GM12878 (cell line): Measurements from ENCODE around the gene BORCS6. TPM values are rescaled to one million over a fixed set of nuclear protein-coding genes. Genes with fewer than 3 reads are reported as not detected.

Source experiments
- ATAC-seq: fragments of 200-7000 bp; cut with Tn5 transposase; 3 replicates; pipeline ENCODE4 v1.9.1; 2020; ENCODE audit warnings: mild to moderate bottlenecking, moderate library complexity
- BruUV-seq: library from RNA; stranded (reverse); fragments of 400-500 nt; replicated peaks from 2 replicates; lab custom pipeline; 2021; lab: Mats Ljungman, UMichigan
- CTCF ChIA-PET: fragments of 300-600 bp; sonication (Branson Sonifier 250); formaldehyde crosslinking; extraction: SDS; loops from one replicate; lab custom pipeline; 2021; ENCODE audit warnings: inconsistent platforms; lab: Yijun Ruan, JAX
- POLR2A ChIA-PET: fragments of 350-600 bp; formaldehyde crosslinking; extraction: SDS; loops from one replicate; lab custom pipeline; 2021; ENCODE audit warnings: inconsistent platforms; lab: Charles Lee
- RAD21 ChIA-PET: fragments of 300-600 bp; sonication (Branson Sonifier 250); formaldehyde crosslinking; loops from one replicate; lab custom pipeline; 2023; ENCODE audit warnings: antibody characterized with exemption; ENCODE audit not compliant: unreplicated experiment; lab: Charles Lee
- SMC1A ChIA-PET: fragments of 300-600 bp; sonication (Branson Sonifier 250); formaldehyde crosslinking; loops from one replicate; lab custom pipeline; 2023; ENCODE audit not compliant: unreplicated experiment, uncharacterized antibody; lab: Charles Lee
- DNase-seq: peaks from one replicate; pipeline ENCODE4 v3.0.0-alpha.2; 2011; ENCODE audit warnings: low read depth, low spot score
- FAIRE-seq: peaks from 3 replicates; lab custom pipeline; 2011; peaks lifted over from hg19 to GRCh38; lab: Jason Lieb, UNC
- H2AFZ ChIP-seq: 2 replicates; pipeline ENCODE4 v1.6.0; 2011; ENCODE audit warnings: low read depth, low read length, control low read depth; ENCODE audit not compliant: control insufficient read depth
- H3K27ac ChIP-seq: 2 replicates; pipeline ENCODE4 v1.5.1; 2011; ENCODE audit warnings: control low read depth; ENCODE audit not compliant: control insufficient read depth, insufficient read depth
- H3K27me3 ChIP-seq, 2 experiments: replicated peaks in 1 of 2; 2 replicates each; pipeline versions ENCODE4 v1.6.0 to v1.6.1; 2011; ENCODE audit warnings: low read length in 1 of 2; ENCODE audit not compliant: control insufficient read depth in 2 of 2, insufficient read depth in 2 of 2
- H3K36me3 ChIP-seq, 2 experiments: 2 replicates each; pipeline ENCODE4 v1.5.1; 2011; ENCODE audit warnings: low read length in 1 of 2; ENCODE audit not compliant: control insufficient read depth in 2 of 2, insufficient read depth in 2 of 2
- H3K4me1 ChIP-seq: 2 replicates; pipeline ENCODE4 v1.6.1; 2011; ENCODE audit warnings: mild to moderate bottlenecking, low read length, moderate library complexity, mixed read lengths; ENCODE audit not compliant: control insufficient read depth, insufficient read depth
- H3K4me2 ChIP-seq: 2 replicates; pipeline ENCODE4 v1.6.0; 2011; ENCODE audit warnings: control low read depth; ENCODE audit not compliant: control insufficient read depth, insufficient read depth
- H3K4me3 ChIP-seq: fragments of 200-600 bp; sonication (generic); 2 replicates; pipeline ENCODE4 v1.5.1; 2016
- H3K79me2 ChIP-seq: 2 replicates; pipeline ENCODE4 v1.6.0; 2011; ENCODE audit warnings: low read length; ENCODE audit not compliant: control insufficient read depth, insufficient read depth
- H3K9ac ChIP-seq: 2 replicates; pipeline ENCODE4 v1.8.0; 2011; ENCODE audit warnings: low read length, control low read depth, mixed read lengths; ENCODE audit not compliant: control insufficient read depth, insufficient read depth
- H3K9me3 ChIP-seq: replicated peaks from 3 replicates; pipeline ENCODE4 v1.5.1; 2011; ENCODE audit warnings: mild to moderate bottlenecking, low read length; ENCODE audit not compliant: control insufficient read depth, insufficient read depth
- H4K20me1 ChIP-seq: 2 replicates; pipeline ENCODE4 v1.6.0; 2011; ENCODE audit not compliant: control insufficient read depth, insufficient read depth
- ATF7 ChIP-seq: fragments of 450-650 bp; IDR thresholded peaks from 2 replicates; pipeline ENCODE4 v1.6.1; 2016; ENCODE audit warnings: low read depth, mild to moderate bottlenecking
- BACH1 ChIP-seq: fragments of 450-650 bp; IDR thresholded peaks from 2 replicates; pipeline ENCODE4 v1.6.1; 2017; ENCODE audit warnings: mild to moderate bottlenecking, borderline replicate concordance
- BCL3 ChIP-seq: IDR thresholded peaks from 2 replicates; pipeline ENCODE4 v1.6.1; 2011; ENCODE audit warnings: borderline replicate concordance, low read depth, mild to moderate bottlenecking, moderate library complexity, low read length; ENCODE audit not compliant: insufficient read depth, poor library complexity, severe bottlenecking
- BHLHE40 ChIP-seq, 2 experiments: fragments of 450-650 bp in 1 of 2; IDR thresholded peaks; 2 replicates each; pipeline ENCODE4 v1.6.1; 2011 to 2017; ENCODE audit warnings: low read depth in 2 of 2, borderline replicate concordance in 1 of 2, improper control_type of control experiment in 1 of 2, low read length in 1 of 2, mild to moderate bottlenecking in 1 of 2
- EGR1 ChIP-seq, 2 experiments: IDR thresholded peaks; 1 replicate in 1 of 2; 2 replicates in 1 of 2; pipeline ENCODE4 v1.6.1; 2011 to 2012; ENCODE audit warnings: low read depth in 2 of 2, low read length in 2 of 2, borderline replicate concordance in 1 of 2, mild to moderate bottlenecking in 1 of 2, moderate library complexity in 1 of 2
- NR2C2 ChIP-seq: IDR thresholded peaks from 2 replicates; pipeline ENCODE4 v1.6.1; 2011; ENCODE audit warnings: borderline replicate concordance, low read depth; ENCODE audit not compliant: control insufficient read depth, insufficient read length
- STAT1 ChIP-seq: fragments of 450-650 bp; conservative IDR thresholded peaks from 2 replicates; pipeline ENCODE4 v1.6.1; 2014; ENCODE audit warnings: antibody characterized with exemption, mild to moderate bottlenecking
- USF2 ChIP-seq: IDR thresholded peaks from 2 replicates; pipeline ENCODE4 v1.6.1; 2011; ENCODE audit warnings: low read depth, low read length, improper control_type of control experiment, borderline replicate concordance
- WGBS: methylation state at CpG from one replicate; pipeline ENCODE4 v1.1.6; 2016; ENCODE audit warnings: low lambda C conversion rate; ENCODE audit not compliant: insufficient replicate concordance, insufficient coverage; ENCODE audit errors: missing lambda C conversion rate; 5-methylcytosine and 5-hydroxymethylcytosine counted together
- in situ Hi-C: fragments of 300-500 bp; cut with MboI; formaldehyde crosslinking; loops from 9 replicates; pipeline ENCODE4 v1.14.3; 2018; ENCODE audit warnings: mixed read lengths
- intact Hi-C: fragments of 100-400 bp; cut with micrococcal nuclease; formaldehyde crosslinking; loops from one replicate; pipeline ENCODE4 v1.14.2; 2022; ENCODE audit not compliant: unreplicated experiment
- polyA plus RNA-seq, 11 experiments: library from polyadenylated mRNA; depleted of rRNA in 4 of 11; unstranded in 6 of 11; stranded (reverse) in 5 of 11; fragments of >200 nt; fragmentation: Nextera tagmentation in 4 of 11; fragmentation: Illumina TruSeq in 1 of 11; extraction: Ambion mirVana in 4 of 11; extraction: Trizol in 1 of 11; gene quantifications; 1 replicate in 1 of 11; 2 replicates in 10 of 11; pipeline versions ENCODE4 v1.2.1 to v1.2.3, GENCODE V29; 2011 to 2016; ENCODE audit warnings: inconsistent platforms in 2 of 11, missing spikeins in 2 of 11, low read depth in 1 of 11
- total RNA-seq, 4 experiments: library from RNA; depleted of rRNA in 3 of 4; stranded (reverse); fragments of >200 nt in 3 of 4; fragmentation: Illumina TruSeq in 1 of 4; extraction: Trizol in 1 of 4; gene quantifications; 2 replicates each; pipeline versions ENCODE4 v1.2.1 to v1.2.3, GENCODE V29; 2013 to 2021
- TF ChIP-seq, protein P1 (sequence below): fragments of 150-350 bp; IDR thresholded peaks from 2 replicates; pipeline ENCODE4 v1.6.1; 2016; ENCODE audit warnings: low read depth, low read length
- TF ChIP-seq, protein P2 (sequence below): fragments of 450-650 bp; IDR thresholded peaks from 2 replicates; pipeline ENCODE4 v1.6.1; 2016; ENCODE audit warnings: mild to moderate bottlenecking

The BORCS6 gene
- total and polyA plus RNA-seq, 10 of the 15 experiments (the other 5 are each of a cell fraction or from before 2014, with no cell fraction given), result 0.37 to 14.1 (median 6.7) TPM

GRCh38 chr17:8221663-8222379 lies 31.8 kb upstream of the BORCS6 start:
- WGBS, result 2% methylated on average over 40 of the region's 40 CpGs
- no peaks in the 10 kb centered on the region for H4K20me1 ChIP-seq
- H2AFZ ChIP-seq, result peak overlapping the region; percentile 91
- ChIA-PET POLR2A (interaction anchor here (0.7 to 9.0 kb wide), 18 partner anchors 12 to 535 kb away, joined by 3 to 161 read pairs (median 6); partner anchors contain the start of genes AURKB, BORCS6, CTC1 and PFAS), RAD21 (interaction anchor here (0.6 to 6.5 kb wide), 19 partner anchors 9 to 818 kb away, joined by 3 to 117 read pairs (median 6); partner anchors contain the start of genes AURKB, BORCS6, CTC1 and HES7), SMC1A (interaction anchor here (1.0 to 6.7 kb wide), 19 partner anchors 11 to 102 kb away, joined by 3 to 64 read pairs (median 9); partner anchors contain the start of genes AURKB, BORCS6, CTC1 and PFAS), CTCF (interaction anchor here (0.7 to 5.0 kb wide), 19 partner anchors 11 to 162 kb away, joined by 3 to 56 read pairs (median 6); partner anchors contain the start of genes ALOXE3, AURKB, BORCS6 and CTC1)
- DNase-seq (peak; percentile 96), ATAC-seq (peak; percentile 59), FAIRE-seq (no peak)
- H3K36me3 ChIP-seq, result no peaks in the 10 kb centered on the region
- intact Hi-C loops (loop anchor here (1.0 to 5.0 kb wide), 5 partner anchors 25 to 103 kb away; no protein-coding TSS in a partner anchor), in situ Hi-C loops (loop anchor here (5.0 kb wide), 2 partner anchors 35 to 95 kb away; no protein-coding TSS in a partner anchor)
- no peaks in the 10 kb centered on the region for H3K79me2 ChIP-seq
- TSS peak; percentile 40 for BruUV-seq
- H3K4me3 ChIP-seq, result peak overlapping the region; percentile 83
- peak overlapping the region; percentile 99 for H3K4me2 ChIP-seq
- no peaks in the 10 kb centered on the region for H3K27me3 ChIP-seq
- H3K9ac ChIP-seq, result peak overlapping the region; percentile 95
- no peaks in the 10 kb centered on the region for H3K9me3 ChIP-seq
- peaks cover 23% of the 10 kb centered on the region for H3K4me1 ChIP-seq
- H3K27ac ChIP-seq, result peak overlapping the region; percentile 97
- peak; percentile 77; the same call in 1 of the 2 replicates for TF ChIP-seq STAT1
- TF ChIP-seq ATF7, result peak; percentile 50; the same call in 1 of the 2 replicates
- peak in 1 of 2 experiments; percentile 43; a peak in 1 of 4 replicates for TF ChIP-seq BHLHE40 (IDR thresholded peaks at IDR 0.05; ENCODE audit: borderline replicate concordance in 1 of 2, low read depth in 2 of 2, low read length in 1 of 2)
- TF ChIP-seq USF2, result no peak
- TF ChIP-seq BCL3, result peak; percentile 3
- no peak for TF ChIP-seq BACH1
- TF ChIP-seq, protein P1, sequence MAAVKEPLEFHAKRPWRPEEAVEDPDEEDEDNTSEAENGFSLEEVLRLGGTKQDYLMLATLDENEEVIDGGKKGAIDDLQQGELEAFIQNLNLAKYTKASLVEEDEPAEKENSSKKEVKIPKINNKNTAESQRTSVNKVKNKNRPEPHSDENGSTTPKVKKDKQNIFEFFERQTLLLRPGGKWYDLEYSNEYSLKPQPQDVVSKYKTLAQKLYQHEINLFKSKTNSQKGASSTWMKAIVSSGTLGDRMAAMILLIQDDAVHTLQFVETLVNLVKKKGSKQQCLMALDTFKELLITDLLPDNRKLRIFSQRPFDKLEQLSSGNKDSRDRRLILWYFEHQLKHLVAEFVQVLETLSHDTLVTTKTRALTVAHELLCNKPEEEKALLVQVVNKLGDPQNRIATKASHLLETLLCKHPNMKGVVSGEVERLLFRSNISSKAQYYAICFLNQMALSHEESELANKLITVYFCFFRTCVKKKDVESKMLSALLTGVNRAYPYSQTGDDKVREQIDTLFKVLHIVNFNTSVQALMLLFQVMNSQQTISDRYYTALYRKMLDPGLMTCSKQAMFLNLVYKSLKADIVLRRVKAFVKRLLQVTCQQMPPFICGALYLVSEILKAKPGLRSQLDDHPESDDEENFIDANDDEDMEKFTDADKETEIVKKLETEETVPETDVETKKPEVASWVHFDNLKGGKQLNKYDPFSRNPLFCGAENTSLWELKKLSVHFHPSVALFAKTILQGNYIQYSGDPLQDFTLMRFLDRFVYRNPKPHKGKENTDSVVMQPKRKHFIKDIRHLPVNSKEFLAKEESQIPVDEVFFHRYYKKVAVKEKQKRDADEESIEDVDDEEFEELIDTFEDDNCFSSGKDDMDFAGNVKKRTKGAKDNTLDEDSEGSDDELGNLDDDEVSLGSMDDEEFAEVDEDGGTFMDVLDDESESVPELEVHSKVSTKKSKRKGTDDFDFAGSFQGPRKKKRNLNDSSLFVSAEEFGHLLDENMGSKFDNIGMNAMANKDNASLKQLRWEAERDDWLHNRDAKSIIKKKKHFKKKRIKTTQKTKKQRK, result no peak
- TF ChIP-seq EGR1 (IDR thresholded peaks at IDR 0.05; ENCODE audit: borderline replicate concordance in 1 of 2, low read depth in 2 of 2, low read length in 2 of 2), result 0 out of 3 replicates have a peak, but pooled peaks of 1 of the 2 experiments have one; percentile 21
- TF ChIP-seq, protein P2, sequence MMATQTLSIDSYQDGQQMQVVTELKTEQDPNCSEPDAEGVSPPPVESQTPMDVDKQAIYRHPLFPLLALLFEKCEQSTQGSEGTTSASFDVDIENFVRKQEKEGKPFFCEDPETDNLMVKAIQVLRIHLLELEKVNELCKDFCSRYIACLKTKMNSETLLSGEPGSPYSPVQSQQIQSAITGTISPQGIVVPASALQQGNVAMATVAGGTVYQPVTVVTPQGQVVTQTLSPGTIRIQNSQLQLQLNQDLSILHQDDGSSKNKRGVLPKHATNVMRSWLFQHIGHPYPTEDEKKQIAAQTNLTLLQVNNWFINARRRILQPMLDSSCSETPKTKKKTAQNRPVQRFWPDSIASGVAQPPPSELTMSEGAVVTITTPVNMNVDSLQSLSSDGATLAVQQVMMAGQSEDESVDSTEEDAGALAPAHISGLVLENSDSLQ, result no peak
- TF ChIP-seq NR2C2, result no peak
